Stimulated activated CD4-positive, alpha-beta T cell treated with anti-CD3 and anti-CD28 coated beads, Interleukin-1b, Interleukin-23, amount 100 ng/mL, for 48 hours (primary cell): ENCODE data around the gene ERCC6L2.

Source experiments
- DNase-seq: peaks from one replicate; pipeline ENCODE4 v3.0.0-alpha.2; 2020

The ERCC6L2 gene

DNA sequence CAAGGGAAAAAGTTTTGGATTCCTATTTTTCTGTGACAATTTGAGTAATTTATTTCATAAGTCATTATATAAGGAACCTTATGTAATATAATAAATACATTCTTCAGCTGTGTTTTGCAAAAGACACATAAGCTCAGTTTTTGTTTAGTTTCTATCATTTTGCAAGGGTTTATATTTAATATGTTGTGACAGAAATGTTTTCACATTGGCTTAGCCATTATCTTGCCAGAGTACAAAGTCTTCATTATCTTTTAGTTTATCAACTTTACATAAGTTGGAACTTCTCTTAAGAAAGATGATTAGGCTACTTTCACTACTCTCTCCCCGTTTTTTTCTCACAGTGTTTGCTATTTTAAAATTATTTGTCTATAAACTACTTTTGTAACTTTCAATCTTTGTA lies 54.8 kb downstream of the ERCC6L2 start:
- no peak for DNase-seq

DNA sequence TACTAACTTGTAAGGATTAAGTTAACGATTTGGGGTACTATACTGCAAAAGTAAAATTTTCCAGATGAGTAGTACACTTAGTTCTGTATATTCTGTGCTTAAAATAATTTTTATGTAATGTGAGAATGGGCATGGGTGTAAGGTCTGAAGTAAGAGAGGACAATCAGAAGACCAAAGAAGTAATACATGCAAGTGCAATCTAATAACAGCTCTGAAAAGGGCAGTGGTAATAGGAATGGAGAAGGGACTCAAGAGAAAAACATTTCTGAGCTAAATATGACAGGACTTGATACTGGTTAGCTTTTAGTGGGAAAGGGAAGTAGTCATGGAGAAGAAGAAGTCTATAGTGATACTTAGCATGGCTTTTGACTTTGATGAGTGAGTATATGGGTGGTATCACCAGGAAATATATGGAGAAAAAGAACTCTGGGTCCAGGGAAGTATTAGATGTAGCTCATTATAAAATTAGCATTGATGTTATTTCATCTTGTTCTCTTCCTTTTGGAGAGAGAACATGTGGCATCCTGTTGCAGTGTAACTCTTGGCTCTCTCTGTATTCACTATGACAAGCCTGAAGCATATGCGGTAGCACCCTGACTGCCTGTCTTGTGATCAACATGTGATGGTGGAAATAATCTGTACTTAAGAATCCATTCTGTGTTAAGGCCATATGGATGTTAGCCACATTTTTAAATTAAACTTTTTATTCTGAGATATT lies 60.5 kb downstream of the ERCC6L2 start:
- DNase-seq = no peak

DNA sequence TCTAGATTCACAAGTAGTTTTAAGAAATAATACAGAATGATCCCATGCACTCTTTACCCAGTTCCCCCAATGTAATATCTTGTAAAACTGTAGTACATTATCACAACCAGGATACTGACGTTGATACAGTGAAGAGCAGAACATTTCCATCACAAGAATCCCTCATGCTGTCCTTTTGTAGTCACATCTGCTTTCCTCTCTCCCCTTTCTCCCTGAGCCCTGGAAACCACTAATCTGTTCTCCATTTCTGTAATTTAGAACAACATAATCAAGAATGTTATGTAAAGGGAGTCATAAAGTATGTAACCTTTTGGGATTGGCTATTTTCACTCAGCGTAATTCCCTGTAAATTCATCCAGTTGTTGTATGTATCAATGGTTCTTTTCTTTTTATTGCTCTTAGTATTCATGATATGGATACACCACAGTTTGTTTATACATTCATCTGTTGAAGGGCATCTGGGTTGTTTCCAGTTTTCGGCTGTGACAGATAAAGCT lies 61.1 kb downstream of the ERCC6L2 start:
- no peak for DNase-seq

DNA sequence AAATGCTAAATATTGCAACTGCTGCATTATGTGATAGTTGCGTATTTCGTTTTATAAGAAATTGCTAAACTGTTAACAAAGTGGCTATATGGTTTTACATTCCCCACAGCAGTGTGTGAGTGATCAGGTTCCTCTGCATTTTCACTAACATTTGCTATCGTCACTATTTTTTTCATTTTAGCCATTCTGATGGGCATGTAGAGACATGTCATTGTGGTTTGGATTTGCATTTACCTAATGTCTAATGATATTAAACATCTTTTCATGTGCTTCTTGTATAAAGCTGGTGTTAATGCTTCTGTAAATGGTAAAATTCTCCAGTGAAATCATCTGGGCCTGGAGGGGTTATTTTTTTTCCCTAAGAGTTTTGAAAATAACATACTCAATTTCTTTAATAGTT lies 61.6 kb downstream of the ERCC6L2 start:
- DNase-seq = no peak

DNA sequence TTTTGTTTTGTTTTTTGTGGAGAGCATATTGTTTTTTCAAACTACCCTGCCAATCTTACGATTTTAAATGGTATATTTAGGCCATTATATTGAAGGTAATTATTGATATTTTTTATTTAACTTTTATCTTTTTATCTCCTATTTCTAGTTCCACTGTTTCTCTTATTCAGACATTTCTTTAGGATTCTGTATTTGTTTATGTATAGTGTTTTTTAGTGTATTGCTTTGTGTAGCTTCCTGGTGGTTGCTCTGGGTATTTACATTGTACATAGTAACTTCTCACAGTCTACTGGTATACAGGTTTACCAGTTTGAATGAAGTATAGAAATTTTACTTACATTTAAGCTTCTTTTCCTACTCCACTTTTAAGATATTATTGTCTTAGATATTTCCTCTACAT lies 63.2 kb downstream of the ERCC6L2 start:
- no peak for DNase-seq

DNA sequence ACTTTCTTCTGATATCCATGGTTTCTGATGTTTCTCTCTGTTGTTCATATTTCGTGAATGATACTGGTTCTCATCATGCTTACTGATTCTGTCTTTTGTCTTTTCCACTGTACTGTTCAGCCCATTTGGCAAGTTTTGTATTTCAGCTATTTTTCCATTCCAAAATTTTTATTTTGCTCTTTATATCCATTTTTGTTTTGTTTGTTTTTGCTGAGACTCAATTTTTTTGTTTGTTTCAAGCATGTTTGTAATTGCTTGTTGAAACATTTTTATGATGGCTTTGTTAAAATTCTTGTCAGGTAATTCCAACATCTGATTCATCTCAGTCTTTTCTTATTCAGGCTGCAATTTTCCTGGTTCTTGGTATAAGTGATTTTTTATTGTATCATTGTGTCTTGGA lies 64.0 kb downstream of the ERCC6L2 start:
- no peak for DNase-seq

DNA sequence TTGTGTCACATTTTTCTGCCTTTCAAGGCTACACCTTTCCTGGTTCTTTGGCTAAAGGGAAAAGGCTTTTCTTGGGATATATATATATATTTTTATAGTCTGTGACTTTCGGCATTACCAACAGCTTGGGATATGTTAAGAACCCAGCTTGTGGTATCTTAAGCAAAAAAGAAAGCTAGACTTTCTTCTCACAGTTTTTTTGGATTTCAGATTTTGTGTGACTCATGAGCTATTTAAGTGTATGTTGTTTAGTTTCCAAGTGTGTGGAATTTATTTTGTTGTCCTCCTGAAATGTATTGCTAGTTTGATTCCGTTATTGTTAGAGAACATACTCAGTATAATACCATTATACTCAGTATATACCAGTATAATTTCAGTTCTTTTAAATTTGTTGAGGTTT lies 64.8 kb downstream of the ERCC6L2 start:
- DNase-seq = no peak

DNA sequence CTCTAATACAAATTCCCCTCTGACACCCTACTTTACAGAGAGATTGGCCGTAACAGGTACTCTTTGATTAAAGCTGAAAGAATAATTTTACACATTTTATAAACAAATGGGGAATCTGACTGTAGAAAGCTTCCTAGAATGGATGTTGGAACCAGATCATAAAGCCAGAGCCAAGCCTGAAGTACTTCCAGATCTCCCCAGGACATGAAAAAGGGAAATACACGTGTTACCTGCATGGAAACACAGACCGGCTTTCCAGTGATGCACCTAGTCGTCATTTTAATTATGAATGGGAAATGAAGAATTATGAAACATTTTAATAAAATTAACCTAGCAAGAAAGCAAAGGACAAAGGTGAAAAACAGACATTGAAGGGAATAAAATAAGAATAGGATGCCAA lies 66.5 kb downstream of the ERCC6L2 start:
- no peak for DNase-seq

DNA sequence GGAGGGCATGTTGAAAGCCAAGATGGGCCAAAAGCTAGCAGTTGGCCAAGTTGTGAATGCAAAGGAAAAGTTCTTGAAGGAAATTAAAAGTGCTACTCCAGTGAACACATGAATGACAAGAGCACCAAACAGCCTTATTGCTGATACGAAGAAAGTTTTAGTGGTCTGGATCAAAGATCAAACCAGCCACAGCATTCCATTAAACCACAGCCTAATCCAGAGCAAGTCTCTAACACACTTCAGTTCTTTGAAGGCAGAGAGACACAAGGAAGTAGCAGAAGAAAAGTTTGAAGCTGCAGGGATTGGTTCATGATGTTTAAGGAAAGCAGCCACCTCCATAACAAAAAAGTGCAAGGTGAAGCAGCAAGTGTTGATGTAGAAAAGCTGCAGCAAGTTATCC lies 71.6 kb downstream of the ERCC6L2 start:
- DNase-seq = no peak

DNA sequence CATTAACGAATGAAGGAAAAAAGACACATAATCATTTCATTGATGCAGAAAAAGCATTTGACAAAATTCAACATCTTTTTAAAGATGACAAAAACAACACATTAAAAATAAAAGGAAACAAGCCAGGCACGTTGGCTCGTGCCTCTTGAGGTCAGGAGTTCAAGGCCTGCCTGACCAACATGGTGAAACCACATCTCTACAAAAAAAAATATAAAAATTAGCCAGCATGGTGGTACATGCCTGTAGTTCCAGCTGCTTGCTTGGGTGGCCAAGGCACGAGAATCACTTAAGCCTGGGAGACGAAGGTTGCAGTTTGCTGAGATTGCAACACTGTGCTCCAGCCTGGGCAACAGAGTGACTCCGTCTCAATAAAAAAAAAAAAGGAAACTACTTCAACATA lies 77.0 kb downstream of the ERCC6L2 start:
- no peak for DNase-seq

DNA sequence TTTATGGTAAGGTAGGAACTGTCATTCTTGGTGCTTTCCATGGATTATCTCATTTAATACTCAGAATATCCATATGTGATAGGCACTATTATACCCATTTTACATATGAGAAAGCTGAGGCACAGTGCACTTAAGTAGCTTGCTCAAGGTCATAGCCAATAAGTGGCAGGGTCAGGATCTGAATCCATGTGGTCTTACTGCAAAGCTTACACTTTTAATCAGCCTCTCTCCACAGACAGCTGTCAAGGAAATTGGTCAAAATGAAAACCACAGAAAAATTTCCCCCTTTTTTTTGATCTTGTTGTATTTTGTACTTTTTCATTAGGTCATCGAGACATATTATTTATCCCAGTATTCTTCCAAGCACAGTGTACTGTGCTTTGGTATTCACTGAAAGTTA lies 78.5 kb downstream of the ERCC6L2 start:
- DNase-seq = no peak

DNA sequence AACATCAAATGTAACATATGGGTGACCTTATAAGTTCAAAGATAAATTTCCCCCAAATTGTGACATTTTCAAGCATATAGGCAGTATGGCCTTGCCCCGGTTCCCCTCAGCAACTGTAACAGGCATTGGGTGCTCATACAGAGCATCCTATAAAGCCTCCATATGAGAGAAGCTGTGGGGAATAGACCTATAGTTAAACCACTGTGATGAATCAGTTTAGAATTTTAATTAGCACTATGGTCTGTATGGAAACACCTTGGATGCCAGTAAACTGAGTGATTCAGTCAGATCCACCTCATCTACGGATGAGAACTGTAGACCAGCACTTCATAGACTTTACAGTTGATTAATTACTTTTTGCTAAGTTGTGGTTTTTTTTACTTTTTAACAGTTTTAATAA lies 79.4 kb downstream of the ERCC6L2 start:
- DNase-seq = peak; percentile 7

DNA sequence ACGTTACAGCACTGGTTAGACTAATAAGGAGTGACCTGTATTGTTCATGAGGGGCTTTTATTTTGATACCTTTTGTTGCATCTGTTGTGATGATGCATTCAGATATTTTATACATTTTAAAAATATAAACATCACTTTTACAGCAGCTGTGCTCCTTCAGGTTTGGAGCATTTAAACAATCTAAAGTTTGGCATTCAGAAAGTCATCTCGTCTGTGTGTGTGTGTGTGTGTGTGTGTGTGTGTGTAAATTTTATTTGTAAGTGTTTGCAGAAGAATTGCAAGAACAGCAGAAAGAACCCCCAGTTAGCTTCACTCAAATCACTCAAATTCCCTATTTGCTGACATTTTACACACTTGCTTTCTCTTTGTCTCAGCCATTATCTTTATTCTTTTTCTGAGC lies 87.4 kb downstream of the ERCC6L2 start:
- no peak for DNase-seq

DNA sequence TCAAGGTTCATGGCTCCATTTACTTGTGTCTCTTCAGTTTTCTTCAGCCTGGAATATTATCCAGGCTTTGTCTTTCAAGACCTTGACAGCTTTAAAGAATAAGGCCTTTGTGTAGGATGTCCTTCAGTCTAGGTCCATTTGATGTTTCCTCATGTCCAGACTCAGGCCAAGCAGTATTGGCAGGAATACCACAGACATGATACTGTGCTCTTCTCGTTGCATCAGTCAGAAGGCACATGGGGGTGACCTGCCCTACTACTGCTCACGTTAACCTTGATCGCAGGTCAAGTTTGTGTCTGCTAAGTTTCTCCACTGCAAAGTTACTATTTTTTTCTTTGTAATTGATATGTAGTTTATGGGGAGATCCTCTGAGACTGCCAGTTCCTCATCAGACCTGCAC lies 88.2 kb downstream of the ERCC6L2 start:
- no peak for DNase-seq

DNA sequence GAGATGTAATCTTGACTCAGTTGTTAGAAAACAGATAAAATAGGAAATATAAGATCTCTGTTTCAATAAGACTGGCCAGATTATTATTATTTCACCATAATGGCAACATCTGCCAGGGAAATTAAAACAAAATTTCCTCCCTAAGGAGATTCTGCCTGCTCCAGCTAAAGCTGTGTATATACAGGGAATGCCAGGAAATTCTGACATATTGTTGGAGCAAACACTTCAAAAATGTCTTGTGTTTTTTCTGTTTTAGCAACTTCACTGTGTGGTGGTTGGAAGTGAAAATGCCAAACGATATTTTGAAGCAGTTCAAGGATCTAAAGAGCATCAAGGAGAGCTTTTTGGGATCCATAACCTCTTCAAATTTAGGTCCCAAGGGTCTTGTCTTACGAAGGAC lies 90.8 kb downstream of the ERCC6L2 start:
- no peak for DNase-seq

DNA sequence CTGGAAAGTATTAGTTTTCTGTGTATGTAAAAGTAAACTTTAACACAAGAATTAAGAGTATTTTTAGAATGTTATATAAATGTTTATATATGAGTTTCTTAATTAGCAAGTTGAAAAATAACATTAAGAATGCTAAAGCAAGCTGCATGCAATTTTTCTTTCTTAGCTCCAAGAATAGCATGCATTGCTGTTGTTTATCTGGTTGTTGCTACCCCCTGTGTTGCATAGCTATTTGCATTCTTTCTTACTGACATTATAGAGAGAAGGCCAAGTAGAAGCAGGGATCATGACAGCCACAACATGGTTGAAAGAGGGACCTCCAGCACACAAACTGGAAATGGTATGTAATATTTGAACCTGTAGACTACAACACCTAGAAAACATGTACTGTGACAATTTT lies 94.8 kb downstream of the ERCC6L2 start:
- no peak for DNase-seq

DNA sequence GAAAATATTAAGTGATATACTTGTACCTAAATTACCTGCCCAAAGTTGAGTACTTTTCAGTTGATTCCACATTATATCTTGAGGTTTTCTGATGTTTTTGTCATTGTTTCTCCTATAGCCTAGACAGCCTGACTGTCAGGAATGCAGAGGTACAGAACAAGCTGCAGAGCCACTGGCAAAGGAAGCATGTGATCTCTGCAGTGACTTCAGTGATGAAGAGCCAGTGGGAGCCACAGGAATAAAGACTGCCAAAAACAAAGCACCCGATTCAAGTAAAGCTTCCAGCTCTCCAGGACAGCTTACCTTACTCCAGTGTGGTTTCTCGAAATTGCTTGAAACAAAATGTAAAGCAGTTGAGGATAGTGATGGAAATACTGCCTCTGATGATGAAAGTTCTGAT lies 96.3 kb downstream of the ERCC6L2 start:
- DNase-seq = no peak

DNA sequence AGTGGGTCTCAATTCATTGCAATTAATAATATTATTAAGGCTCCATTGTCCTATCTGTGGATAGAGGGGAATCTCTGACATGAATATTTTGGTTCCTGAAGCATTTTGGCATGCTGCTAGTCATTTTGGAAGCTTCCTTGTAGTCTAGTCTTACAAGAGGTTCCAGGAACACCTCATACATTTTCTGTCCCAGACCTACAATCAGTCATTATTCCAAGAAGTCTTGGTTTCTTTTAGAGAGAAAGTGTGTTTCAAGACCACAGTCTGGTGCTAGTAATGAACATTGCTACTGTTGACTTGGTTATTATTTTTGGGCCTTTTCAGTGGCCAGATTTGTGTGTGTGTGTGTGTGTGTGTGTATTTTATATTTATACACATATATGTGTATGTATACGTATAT lies 98.9 kb downstream of the ERCC6L2 start:
- no peak for DNase-seq

DNA sequence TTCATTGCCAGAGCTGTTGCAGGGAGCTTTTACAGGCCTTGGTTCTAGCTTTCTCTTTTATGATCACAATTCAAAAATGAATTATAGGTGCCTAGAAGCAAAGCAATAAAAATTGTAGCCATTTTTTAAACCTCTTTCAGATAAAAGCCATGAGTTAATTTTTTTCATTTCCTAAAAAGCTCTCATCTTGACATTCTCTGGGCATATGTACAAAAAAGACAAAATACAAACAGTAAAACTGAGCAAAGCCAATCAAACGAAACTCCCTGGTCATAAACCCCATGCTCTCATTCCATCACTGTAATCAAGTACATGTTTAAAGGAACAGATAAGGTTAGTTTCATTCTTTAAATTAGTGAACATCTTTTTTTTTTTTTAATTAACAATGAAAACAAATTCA lies 101.9 kb downstream of the ERCC6L2 start:
- no peak for DNase-seq

DNA sequence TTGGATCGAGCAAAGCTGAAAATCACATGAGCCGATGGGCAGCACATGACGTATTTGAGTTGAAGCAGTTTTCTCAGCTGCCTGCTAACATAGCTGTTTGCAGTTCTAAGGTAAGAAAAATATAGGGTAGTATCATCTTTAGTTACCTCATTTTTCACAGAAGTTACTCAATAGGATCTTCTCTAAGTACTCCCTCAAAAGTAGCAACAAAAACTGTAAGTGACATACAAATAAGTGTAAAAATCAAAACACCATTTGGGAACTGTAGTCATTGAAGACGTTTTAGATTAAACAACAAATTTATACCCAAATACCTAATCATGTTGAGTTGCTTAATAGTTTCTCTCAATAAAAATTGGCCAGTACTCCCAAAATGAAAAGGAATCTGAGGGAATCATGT lies 102.6 kb downstream of the ERCC6L2 start:
- no peak for DNase-seq

DNA sequence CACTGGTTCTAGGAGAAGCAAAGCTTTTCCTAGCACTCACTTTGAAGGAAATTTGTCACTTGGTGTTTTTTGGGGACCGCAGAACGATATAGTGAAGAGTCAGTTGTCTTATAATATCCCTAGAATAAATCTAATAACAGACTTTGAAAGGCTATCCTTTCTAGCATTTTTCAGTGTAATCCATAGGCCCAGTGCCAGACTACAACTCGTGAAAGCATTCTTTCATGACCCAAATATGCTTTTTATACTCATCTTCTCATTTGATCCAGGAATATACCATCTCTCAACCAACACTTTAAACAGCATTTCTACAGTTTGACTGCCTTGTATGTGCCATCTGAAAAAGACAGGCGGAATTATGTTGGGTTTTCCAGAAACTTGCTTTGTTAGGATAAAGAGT lies 104.0 kb downstream of the ERCC6L2 start:
- no peak for DNase-seq

DNA sequence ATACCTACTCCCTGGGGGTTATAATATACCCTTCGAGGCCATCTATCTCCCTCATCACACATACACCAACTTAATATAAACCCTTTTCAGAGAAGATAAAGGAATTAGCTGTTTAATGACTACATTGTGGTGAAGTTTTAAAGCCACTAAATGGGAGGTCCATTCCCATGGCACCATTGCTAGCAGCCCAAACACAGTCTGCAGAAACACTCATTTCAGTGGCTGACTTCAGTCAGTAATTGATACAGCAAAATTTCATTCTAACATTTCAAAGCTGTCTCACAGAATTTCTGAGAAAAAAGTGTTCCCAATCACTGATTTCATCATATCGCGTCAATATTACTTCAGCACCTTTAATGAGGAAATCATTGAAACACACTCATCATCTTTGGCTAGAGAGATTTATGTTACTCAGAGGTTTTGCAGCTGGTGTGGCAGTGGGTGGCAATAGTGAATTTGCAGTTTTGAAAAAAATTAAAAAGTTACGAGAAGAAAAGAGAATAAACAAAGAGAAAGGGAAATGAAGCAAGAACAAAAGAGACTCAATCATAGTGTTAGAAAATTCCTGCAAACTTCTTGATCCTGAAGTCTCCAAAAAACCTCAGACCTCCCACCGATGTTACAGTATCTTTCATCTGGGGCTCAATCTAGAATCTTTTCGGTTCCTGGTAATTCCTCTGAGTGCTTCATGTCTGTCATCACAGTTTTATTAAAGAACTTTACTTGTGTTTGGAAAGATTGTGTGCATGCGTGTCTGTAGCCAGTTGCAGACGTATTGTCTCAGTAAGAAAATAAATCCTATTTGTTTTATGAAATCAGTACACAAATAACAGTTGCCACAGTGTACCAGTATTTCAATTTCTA lies 105.0 kb downstream of the ERCC6L2 start:
- no peak for DNase-seq

DNA sequence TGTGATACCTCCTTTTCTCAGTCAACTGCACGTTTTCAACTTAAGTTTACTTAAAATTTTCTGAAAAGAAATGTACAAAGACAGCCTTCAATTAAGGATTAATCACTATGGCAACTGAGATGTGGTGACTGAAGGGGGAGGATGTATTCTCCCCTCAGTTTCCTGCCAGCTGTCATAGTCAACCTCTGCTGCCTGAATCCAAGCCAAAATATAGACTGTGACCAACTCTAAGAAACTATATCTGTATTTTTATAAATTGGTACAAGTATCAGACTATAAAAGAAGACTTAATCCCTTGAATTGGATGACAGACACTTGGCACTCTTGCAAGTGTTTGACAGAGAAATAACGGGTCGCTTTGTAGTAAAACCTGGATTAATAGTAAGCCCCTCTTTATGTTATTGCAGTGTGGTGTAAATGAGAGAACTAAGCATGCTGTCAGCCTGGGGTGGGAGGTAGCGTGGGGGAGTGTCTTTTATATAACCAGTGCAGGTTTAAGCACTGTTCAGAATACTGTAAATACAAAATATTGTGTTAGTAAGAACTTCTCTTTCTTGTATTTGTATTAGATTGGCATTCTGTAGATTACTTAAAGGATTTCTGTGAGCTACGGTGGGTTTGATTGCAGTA lies 106.4 kb downstream of the ERCC6L2 start:
- DNase-seq = no peak
